GM18868 (cell line): ENCODE results near the gene RGPD5.
"Not testable (repeated sequence)": the region's sequence is repeated elsewhere in the genome, so short reads cannot be mapped to it uniquely, and the experiment has no call there.

ENCODE experiments used
- ATAC-seq: cut with Tn5 transposase; IDR thresholded peaks from one replicate; pipeline ENCODE4 v1.9.1; 2021; ENCODE audit warnings: mild to moderate bottlenecking, moderate library complexity; ENCODE audit not compliant: unreplicated experiment

RGPD5 gene

DNA sequence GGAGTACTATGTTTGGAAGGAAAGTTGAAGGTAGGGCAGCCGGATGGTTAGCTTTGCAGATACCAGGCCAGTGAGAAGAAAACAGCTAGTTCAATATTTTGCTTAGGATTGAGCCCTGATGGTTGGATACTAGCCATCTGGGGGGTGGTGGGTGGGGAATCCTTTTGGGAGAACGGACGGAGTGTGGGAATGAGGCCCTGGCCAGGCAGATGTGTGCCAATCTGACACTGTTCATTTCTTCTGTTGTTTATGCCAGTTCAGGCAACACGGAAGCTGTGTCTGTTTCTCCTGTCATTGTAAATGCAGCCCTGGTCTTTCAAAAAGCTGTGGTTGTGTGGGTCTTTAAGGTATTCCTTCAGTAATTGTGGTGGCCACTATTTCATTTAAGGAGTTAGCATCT lies 96.9 kb downstream of the RGPD5 start:
- ATAC-seq: not testable (repeated sequence)

GRCh38 chr2:109893736-109894135 lies 99.6 kb downstream of the RGPD5 start:
- not testable (repeated sequence) for ATAC-seq

DNA sequence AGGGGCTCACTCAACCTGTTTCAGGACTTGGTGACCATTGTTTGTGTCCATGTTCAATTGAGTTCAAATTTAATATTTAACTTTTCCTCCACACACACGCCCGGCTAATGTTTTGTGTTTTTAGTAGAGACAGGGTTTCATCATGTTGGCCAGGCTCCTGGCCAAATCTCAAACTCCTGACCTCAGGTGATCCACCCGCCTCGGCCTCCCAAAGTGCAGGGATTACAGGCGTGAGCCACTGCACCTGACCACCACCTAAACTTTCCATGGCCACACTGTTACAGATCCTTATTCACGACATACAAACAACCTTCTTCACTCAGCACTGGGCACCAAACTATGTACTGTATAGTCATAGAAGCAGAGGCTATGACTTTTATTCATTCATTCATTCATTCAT lies 100.0 kb downstream of the RGPD5 start:
- not testable (repeated sequence) for ATAC-seq

DNA sequence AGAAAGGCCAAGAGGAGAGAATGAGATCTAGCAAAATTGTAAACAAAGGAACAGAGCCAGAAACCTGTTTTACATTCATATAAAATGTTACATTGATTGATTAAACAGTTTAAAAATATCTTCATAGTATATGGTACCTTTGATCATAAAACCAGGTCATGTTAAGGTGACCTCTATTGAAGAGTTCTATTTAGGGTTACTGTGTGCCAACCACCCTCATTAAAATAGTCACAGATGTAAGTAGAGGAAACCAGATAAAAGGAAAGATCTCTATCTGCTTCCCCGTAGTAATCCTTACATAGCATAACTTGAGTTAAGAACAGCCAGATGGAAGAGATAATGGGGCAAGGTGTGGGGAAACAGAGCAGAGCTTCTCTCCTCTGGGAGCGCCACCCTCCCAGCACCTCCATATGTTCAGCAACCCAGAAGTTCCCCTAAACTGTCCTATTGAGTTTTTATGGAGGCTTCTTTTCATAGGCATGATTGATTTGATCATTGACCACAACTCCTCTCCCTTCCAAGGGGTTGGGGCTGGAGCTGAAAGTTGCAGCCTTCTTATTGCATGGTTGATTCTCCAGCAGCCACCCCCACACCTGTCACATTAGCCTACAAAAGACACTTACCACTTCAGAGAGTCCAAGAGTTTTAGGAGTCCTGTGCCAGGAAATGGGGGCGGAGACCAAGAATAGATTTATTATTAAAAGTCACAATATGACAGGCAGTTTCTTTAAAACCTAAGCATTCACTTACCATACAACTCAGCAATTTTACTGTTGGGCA lies 101.2 kb downstream of the RGPD5 start:
- ATAC-seq: not testable (repeated sequence)

- ATAC-seq: peak; percentile 95
Measured at GRCh38 chr2:109896212-109896611, 102.1 kb downstream of the RGPD5 start.

GRCh38 chr2:109897769-109898461 lies 103.8 kb downstream of the RGPD5 start:
- ATAC-seq: not testable (repeated sequence)

- not testable (repeated sequence) for ATAC-seq
Measured at GRCh38 chr2:109898462-109899336, 104.6 kb downstream of the RGPD5 start, which contains the start of gene LIMS3. Gene LIMS3 (plus strand): TSS chr2:109898688. CDS start chr2:109898729, 41 bp downstream.

GRCh38 chr2:109905796-109906195 lies 111.7 kb downstream of the RGPD5 start:
- ATAC-seq: peak; percentile 91
